GM12878 (cell line): Measurements from ENCODE around the gene SPATS2L.

Source experiments
- BMI1 ChIP-seq: fragments of 450-650 bp; IDR thresholded peaks from 2 replicates; pipeline ENCODE4 v1.6.1; 2016; ENCODE audit warnings: mild to moderate bottlenecking, moderate library complexity, borderline replicate concordance
- CBX5 ChIP-seq: sonication (generic); IDR thresholded peaks from 2 replicates; pipeline ENCODE4 v1.6.1; 2016; ENCODE audit warnings: low read depth, moderate library complexity, mild to moderate bottlenecking, inconsistent platforms
- CTCF ChIP-seq, 3 experiments: IDR thresholded peaks in 2 of 3; conservative IDR thresholded peaks in 1 of 3; 2 replicates each; pipeline ENCODE4 v1.5.1; 2011; ENCODE audit warnings: low read depth in 3 of 3, low read length in 3 of 3, mild to moderate bottlenecking in 3 of 3, control low read depth in 2 of 3, moderate library complexity in 2 of 3, inconsistent platforms in 1 of 3, mixed read lengths in 1 of 3; ENCODE audit not compliant: control insufficient read depth in 2 of 3, insufficient read depth in 1 of 3; ENCODE audit errors: extremely low read depth in 1 of 3
- EP300 ChIP-seq, 2 experiments: fragments of 150-350 bp in 1 of 2; IDR thresholded peaks; 2 replicates each; pipeline ENCODE4 v1.6.1; 2011 to 2012; ENCODE audit warnings: low read depth in 2 of 2, low read length in 2 of 2, borderline replicate concordance in 1 of 2, improper control_type of control experiment in 1 of 2, inconsistent platforms in 1 of 2; ENCODE audit not compliant: control insufficient read depth in 1 of 2
- GABPA ChIP-seq: IDR thresholded peaks from 2 replicates; pipeline ENCODE4 v1.6.1; 2014; ENCODE audit warnings: antibody characterized with exemption, low read depth, mild to moderate bottlenecking, inconsistent platforms
- PKNOX1 ChIP-seq: fragments of 450-650 bp; IDR thresholded peaks from 2 replicates; pipeline ENCODE4 v1.6.1; 2016; ENCODE audit warnings: mild to moderate bottlenecking
- POLR2A ChIP-seq: IDR thresholded peaks from 2 replicates; pipeline ENCODE4 v1.6.1; 2011; ENCODE audit warnings: low read depth, mild to moderate bottlenecking, low read length
- POLR2AphosphoS5 ChIP-seq: IDR thresholded peaks from 2 replicates; pipeline ENCODE4 v1.6.1; 2011; ENCODE audit warnings: mild to moderate bottlenecking, low read length, inconsistent platforms
- RAD51 ChIP-seq: fragments of 450-650 bp; IDR thresholded peaks from 2 replicates; pipeline ENCODE4 v1.6.1; 2016; ENCODE audit warnings: moderate library complexity, mild to moderate bottlenecking, inconsistent platforms
- REST ChIP-seq: IDR thresholded peaks from 2 replicates; pipeline ENCODE4 v1.6.1; 2012; ENCODE audit warnings: mild to moderate bottlenecking, low read depth, low read length
- TCF12 ChIP-seq: IDR thresholded peaks from 2 replicates; pipeline ENCODE4 v1.6.1; 2011; ENCODE audit warnings: low read depth, mild to moderate bottlenecking, low read length
- ZBTB4 ChIP-seq: fragments of 450-650 bp; formaldehyde crosslinking; IDR thresholded peaks from 2 replicates; pipeline ENCODE4 v1.4.0; 2022; ENCODE audit warnings: mild to moderate bottlenecking, moderate library complexity

- TF ChIP-seq PKNOX1 (no peak), RAD51 (no peak), BMI1 (no peak), POLR2A (no peak), EP300 (IDR thresholded peaks at IDR 0.05; ENCODE audit: borderline replicate concordance in 1 of 2, control insufficient read depth in 1 of 2, low read depth in 2 of 2, low read length in 2 of 2) (no peak), ZBTB4 (CRISPR knock-in tag) (no peak), CTCF (IDR thresholded peaks at IDR 0.05 in 2 of 3, conservative IDR thresholded peaks at IDR 0.05 in 1 of 3; ENCODE audit: control insufficient read depth in 2 of 3, extremely low read depth in 1 of 3, insufficient read depth in 1 of 3, low read depth in 3 of 3, low read length in 3 of 3) (no peak), GABPA (no peak), REST (no peak), CBX5 (no peak), TCF12 (no peak), POLR2AphosphoS5 (no peak)
These were observed 117.0 kb downstream of the SPATS2L start for GRCh38 chr2:200423541-200423940.
